GM10266 (cell line): ENCODE data around the gene DVL2.

ENCODE experiments used
- DNase-seq: peaks from one replicate; pipeline ENCODE4 v3.0.0; 2012; ENCODE audit errors: extremely low spot score
- CTCF ChIP-seq: IDR thresholded peaks from 2 replicates; pipeline ENCODE4 v1.5.1; 2012; ENCODE audit warnings: mild to moderate bottlenecking, low read depth; ENCODE audit not compliant: control insufficient read depth, insufficient read depth; ENCODE audit errors: missing control alignments

The DVL2 gene

GRCh38 chr17:7236808-7237207 is 2.5 kb upstream of the DVL2 start:
- no peak for DNase-seq
- TF ChIP-seq CTCF: no peak

- DNase-seq: no peak
- no peak for TF ChIP-seq CTCF
Measured at GRCh38 chr17:7235693-7236665, 1.7 kb upstream of the DVL2 start.

- TF ChIP-seq CTCF: no peak
Measured at GRCh38 chr17:7233701-7234082, 625 bp downstream of the DVL2 start.

GRCh38 chr17:7232114-7232513 is 2.2 kb downstream of the DVL2 start:
- no peak for TF ChIP-seq CTCF
- no peak for DNase-seq

More at GRCh38 chr17:7233701-7234082, 625 bp downstream of the DVL2 start:
- no peak for DNase-seq

DNA sequence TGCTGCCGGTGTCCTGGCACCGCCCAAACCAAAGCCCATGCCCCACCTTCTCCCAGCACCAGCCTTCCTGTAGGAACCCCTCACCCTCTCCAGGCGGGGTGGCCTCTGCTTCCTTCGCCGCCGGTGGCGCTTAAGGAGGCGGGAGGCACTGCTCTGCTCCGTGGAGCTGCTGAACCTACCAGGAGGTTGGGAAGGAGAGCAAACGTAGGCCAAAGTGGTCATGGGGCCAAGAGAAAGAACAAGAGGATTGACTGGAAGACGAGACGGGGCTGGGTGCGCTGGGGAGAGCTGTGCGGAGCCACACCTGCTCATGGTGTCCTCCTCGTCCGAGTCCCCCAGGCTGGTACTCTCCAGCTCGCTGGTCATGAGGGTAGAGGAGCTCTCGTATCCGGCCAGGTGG is 4.8 kb downstream of the DVL2 start:
- TF ChIP-seq CTCF: no peak
- no peak for DNase-seq

- no peak for DNase-seq
- no peak for TF ChIP-seq CTCF
Measured at GRCh38 chr17:7228920-7229319, 5.4 kb downstream of the DVL2 start.
